Measurements from ENCODE around the gene DDX59. TPM values are rescaled to one million over a fixed set of nuclear protein-coding genes. Genes with fewer than 3 reads are reported as not detected.

Gene DDX59
- total RNA-seq, 1 donor: 20.3 TPM

GRCh38 chr1:200660719-200661118 lies 9.0 kb downstream of the DDX59 start:
- no peak overlapping the region for H3K4me3 ChIP-seq (ENCODE audit: low read depth, low read length)
- TF ChIP-seq, protein P1, sequence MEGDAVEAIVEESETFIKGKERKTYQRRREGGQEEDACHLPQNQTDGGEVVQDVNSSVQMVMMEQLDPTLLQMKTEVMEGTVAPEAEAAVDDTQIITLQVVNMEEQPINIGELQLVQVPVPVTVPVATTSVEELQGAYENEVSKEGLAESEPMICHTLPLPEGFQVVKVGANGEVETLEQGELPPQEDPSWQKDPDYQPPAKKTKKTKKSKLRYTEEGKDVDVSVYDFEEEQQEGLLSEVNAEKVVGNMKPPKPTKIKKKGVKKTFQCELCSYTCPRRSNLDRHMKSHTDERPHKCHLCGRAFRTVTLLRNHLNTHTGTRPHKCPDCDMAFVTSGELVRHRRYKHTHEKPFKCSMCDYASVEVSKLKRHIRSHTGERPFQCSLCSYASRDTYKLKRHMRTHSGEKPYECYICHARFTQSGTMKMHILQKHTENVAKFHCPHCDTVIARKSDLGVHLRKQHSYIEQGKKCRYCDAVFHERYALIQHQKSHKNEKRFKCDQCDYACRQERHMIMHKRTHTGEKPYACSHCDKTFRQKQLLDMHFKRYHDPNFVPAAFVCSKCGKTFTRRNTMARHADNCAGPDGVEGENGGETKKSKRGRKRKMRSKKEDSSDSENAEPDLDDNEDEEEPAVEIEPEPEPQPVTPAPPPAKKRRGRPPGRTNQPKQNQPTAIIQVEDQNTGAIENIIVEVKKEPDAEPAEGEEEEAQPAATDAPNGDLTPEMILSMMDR (IDR thresholded peaks at IDR 0.05; ENCODE audit: insufficient read depth, low read length): no peak
- peak; percentile 87 for DNase-seq (ENCODE audit: low read depth)

- TF ChIP-seq, protein P1 (IDR thresholded peaks at IDR 0.05; ENCODE audit: insufficient read depth, low read length): no peak
- DNase-seq (ENCODE audit: low read depth): no peak
Observed at GRCh38 chr1:200659269-200659668, 10.4 kb downstream of the DDX59 start.

GRCh38 chr1:200658037-200658818 lies 11.5 kb downstream of the DDX59 start:
- TF ChIP-seq, protein P1 (IDR thresholded peaks at IDR 0.05; ENCODE audit: insufficient read depth, low read length): no peak
- H3K4me3 ChIP-seq (ENCODE audit: low read depth, low read length): no peak overlapping the region
- no peak for DNase-seq (ENCODE audit: low read depth)

More at GRCh38 chr1:200659269-200659668, 10.4 kb downstream of the DDX59 start:
- no peak overlapping the region for H3K4me3 ChIP-seq (ENCODE audit: low read depth, low read length)

DNA sequence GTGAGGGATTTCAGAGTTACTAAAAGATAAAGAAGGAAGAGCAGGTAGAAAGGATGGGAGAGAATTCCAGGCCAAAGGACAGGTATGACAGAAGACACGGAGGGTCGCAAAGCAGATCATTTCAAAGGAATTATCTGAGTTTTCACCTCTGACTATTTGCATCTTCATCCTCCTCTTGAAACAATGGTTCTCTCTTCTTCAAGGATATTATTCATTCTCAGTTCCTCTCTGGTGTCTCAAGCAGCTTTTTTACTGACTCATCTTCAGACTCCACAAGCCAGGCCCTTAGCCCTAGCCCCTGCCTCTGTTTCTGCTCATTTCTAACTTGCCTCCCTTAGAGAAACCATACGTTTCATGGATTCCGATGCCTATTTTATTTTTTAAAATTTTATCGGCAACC lies 15.0 kb downstream of the DDX59 start:
- no peak overlapping the region for H3K4me3 ChIP-seq (ENCODE audit: low read depth, low read length)
- no peak for DNase-seq (ENCODE audit: low read depth)
- TF ChIP-seq, protein P1 (IDR thresholded peaks at IDR 0.05; ENCODE audit: insufficient read depth, low read length): no peak

DNA sequence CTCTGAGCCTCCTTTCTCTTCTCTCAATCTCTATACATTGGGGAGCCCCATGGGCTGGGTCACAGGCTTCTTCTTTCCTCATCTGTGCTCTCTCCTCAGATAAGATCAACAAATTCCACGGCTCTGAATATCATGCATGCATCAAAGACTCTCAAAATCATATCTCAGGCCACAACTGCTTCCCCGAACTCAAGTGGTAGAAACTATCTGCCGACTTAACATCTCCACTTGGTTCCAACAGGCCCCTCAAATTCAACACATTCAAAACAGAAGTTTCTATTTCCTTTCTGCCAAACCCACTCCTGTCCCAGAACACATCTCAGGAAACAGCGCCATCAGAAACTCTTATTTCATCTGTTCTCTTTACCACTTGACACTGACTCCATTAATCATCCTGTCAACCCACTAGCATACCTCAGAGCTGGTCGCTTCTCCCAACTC lies 16.7 kb downstream of the DDX59 start:
- H3K4me3 ChIP-seq (ENCODE audit: low read depth, low read length): no peak overlapping the region
- TF ChIP-seq, protein P1 (IDR thresholded peaks at IDR 0.05; ENCODE audit: insufficient read depth, low read length): no peak
- DNase-seq (ENCODE audit: low read depth): no peak

DNA sequence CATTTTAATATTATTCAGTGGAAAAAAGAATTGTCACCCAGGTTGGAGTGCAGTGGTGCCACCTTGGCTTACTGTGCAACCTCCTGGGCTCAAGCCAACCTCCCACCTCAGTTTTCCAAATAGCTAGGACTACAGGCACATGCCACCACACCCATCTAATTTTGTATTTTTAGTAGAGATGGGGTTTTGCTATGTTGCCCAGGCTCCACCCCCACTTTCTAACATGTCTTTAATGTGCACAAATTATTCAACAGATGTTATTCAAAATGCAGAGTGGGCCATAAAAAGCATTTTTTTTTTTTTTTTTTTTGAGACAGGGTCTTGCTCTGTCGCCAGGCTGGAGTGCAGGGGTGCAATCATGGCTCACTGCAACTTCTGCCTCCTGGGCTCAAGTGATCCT lies 17.3 kb downstream of the DDX59 start:
- no peak for DNase-seq (ENCODE audit: low read depth)
- TF ChIP-seq, protein P1 (IDR thresholded peaks at IDR 0.05; ENCODE audit: insufficient read depth, low read length): no peak
- H3K4me3 ChIP-seq (ENCODE audit: low read depth, low read length): no peak overlapping the region

Data from fibroblast of the aortic adventitia (primary cell).